CD4-positive, alpha-beta memory T cell (primary cell): ENCODE data around the gene FBN2. TPM values are rescaled to one million over a fixed set of nuclear protein-coding genes. Genes with fewer than 3 reads are reported as not detected.

Experiments used
- CTCF ChIA-PET: fragments of 350-600 bp; sonication (Branson Sonifier 250); formaldehyde crosslinking; loops from one replicate; lab custom pipeline; 2021; ENCODE audit warnings: inconsistent platforms; ENCODE audit not compliant: partially characterized antibody; lab: Charles Lee
- POLR2A ChIA-PET: fragments of 350-600 bp; sonication (Branson Sonifier 250); formaldehyde crosslinking; loops from one replicate; lab custom pipeline; 2021; ENCODE audit not compliant: partially characterized antibody; lab: Charles Lee
- DNase-seq, 5 donors: peaks; one replicate each; pipeline versions ENCODE4 v3.0.0 to v3.0.0-alpha.2; 2020 to 2022; ENCODE audit warnings: mixed read lengths in 1 of 5
- H3K27ac ChIP-seq: one replicate; pipeline ENCODE4 v1.7.0; 2013; ENCODE audit warnings: low read depth, low read length
- H3K27me3 ChIP-seq: 2 replicates; pipeline ENCODE4 v1.7.0; 2013; ENCODE audit warnings: mild to moderate bottlenecking, low read length, moderate library complexity; ENCODE audit not compliant: insufficient read depth
- H3K36me3 ChIP-seq: 2 replicates; pipeline ENCODE4 v1.7.0; 2013; ENCODE audit warnings: mild to moderate bottlenecking, low read length, moderate library complexity; ENCODE audit not compliant: insufficient read depth
- H3K4me1 ChIP-seq: 2 replicates; pipeline ENCODE4 v1.7.0; 2013; ENCODE audit warnings: mild to moderate bottlenecking, low read length, moderate library complexity; ENCODE audit not compliant: insufficient read depth
- H3K4me3 ChIP-seq, 2 donors: one replicate each; pipeline ENCODE4 v1.7.0; 2013; ENCODE audit warnings: low read length in 2 of 2, mild to moderate bottlenecking in 1 of 2
- H3K9me3 ChIP-seq, 2 donors: one replicate each; pipeline ENCODE4 v1.7.0; 2013; ENCODE audit warnings: low read length in 2 of 2, control low read depth in 1 of 2; ENCODE audit not compliant: control insufficient read depth in 1 of 2
- H3K27ac Mint-ChIP-seq, 7 donors: one replicate each; pipeline ENCODE4 v1.8.0; 2020 to 2021; ENCODE audit warnings: mixed read lengths in 7 of 7, mild to moderate bottlenecking in 6 of 7, inconsistent platforms in 3 of 7, moderate library complexity in 3 of 7
- H3K27me3 Mint-ChIP-seq, 2 donors: one replicate each; pipeline ENCODE4 v1.8.0; 2020 to 2021; ENCODE audit warnings: mixed read lengths in 2 of 2
- H3K36me3 Mint-ChIP-seq, 2 donors: one replicate each; pipeline ENCODE4 v1.8.0; 2020 to 2021; ENCODE audit warnings: mixed read lengths in 2 of 2, inconsistent platforms in 1 of 2, mild to moderate bottlenecking in 1 of 2
- H3K4me1 Mint-ChIP-seq, 4 donors: one replicate each; pipeline ENCODE4 v1.8.0; 2020 to 2021; ENCODE audit warnings: mixed read lengths in 4 of 4, mild to moderate bottlenecking in 1 of 4
- H3K4me3 Mint-ChIP-seq, 8 donors: one replicate each; pipeline ENCODE4 v1.8.0; 2020 to 2021; ENCODE audit warnings: mixed read lengths in 8 of 8, mild to moderate bottlenecking in 7 of 8, moderate library complexity in 6 of 8, inconsistent platforms in 3 of 8
- H3K9me3 Mint-ChIP-seq, 8 donors: one replicate each; pipeline ENCODE4 v1.8.0; 2020 to 2021; ENCODE audit warnings: mixed read lengths in 8 of 8, mild to moderate bottlenecking in 5 of 8, inconsistent platforms in 3 of 8, moderate library complexity in 1 of 8
- intact Hi-C: fragments of 100-400 bp; cut with micrococcal nuclease; formaldehyde crosslinking; loops from one replicate; pipeline ENCODE4 v1.15.1; 2023
- polyA plus RNA-seq, 2 donors: library from polyadenylated mRNA; unstranded; fragments of 300-500 nt; fragmentation: Illumina TruSeq; gene quantifications; one replicate each; pipeline ENCODE4 v1.2.3, GENCODE V29; 2021
- total RNA-seq, 2 experiments: library from RNA; stranded (reverse); gene quantifications; one replicate each; pipeline ENCODE4 v1.2.3, GENCODE V29; 2021

FBN2 gene
- total RNA-seq, result under 1 TPM; 0.15 to 0.30 TPM
- not detected for polyA plus RNA-seq

DNA sequence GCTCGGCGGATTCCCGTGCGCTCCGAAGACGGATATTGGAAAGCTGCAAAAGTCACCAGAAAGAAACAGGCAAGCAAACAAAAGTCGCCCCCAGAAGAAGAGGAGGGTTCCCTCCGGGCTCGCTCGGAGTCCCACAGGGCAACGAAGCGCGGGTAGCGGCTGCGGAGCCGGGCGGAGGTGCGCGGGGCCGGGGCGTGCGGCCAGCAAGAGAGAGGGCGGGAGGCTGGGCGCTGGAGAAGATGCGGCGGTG lies at the start of gene FBN2:
Gene FBN2, minus strand, starts transcription at position 246 of the 250 bp plus-strand sequence. CDS start 642 bp downstream, outside the sequence.
- intact Hi-C loops, result no loop called here
- no peak for DNase-seq
- Histone ChIP-seq H3K9me3 (no peaks in the 10 kb centered on the region), H3K4me1 (no peaks in the 10 kb centered on the region), H3K27ac (no peak within 1 kb of the TSS), H3K36me3 (no peaks in the 10 kb centered on the region), H3K4me3 (no peak within 1 kb of the TSS), H3K27me3 (peaks cover 3% of the 10 kb centered on the region)
- POLR2A ChIA-PET, result no interaction called here
- Mint-ChIP-seq H3K27me3 (peaks cover 12 to 23% of the 10 kb centered on the region in 2 donors), H3K9me3 (peaks cover 0 to 8% (median 5%) of the 10 kb centered on the region in 8 donors), H3K27ac (no peak within 1 kb of the TSS), H3K4me3 (no peak within 1 kb of the TSS), H3K36me3 (peaks cover 0 to 4% of the 10 kb centered on the region in 2 donors), H3K4me1 (peaks cover 0 to 2% (median 0%) of the 10 kb centered on the region in 4 donors)
- CTCF ChIA-PET, result no interaction called here

- Histone ChIP-seq H3K36me3 (no peaks in the 10 kb centered on the region), H3K27me3 (no peaks in the 10 kb centered on the region), H3K4me1 (no peaks in the 10 kb centered on the region), H3K4me3 (no peak overlapping the region), H3K9me3 (no peaks in the 10 kb centered on the region), H3K27ac (no peak overlapping the region)
- intact Hi-C loops, result no loop called here
- no peaks in the 10 kb centered on the region for H3K9me3 Mint-ChIP-seq
- no peak overlapping the region for H3K27ac Mint-ChIP-seq
- DNase-seq, result no peak
- no peak overlapping the region for H3K4me3 Mint-ChIP-seq
- H3K27me3 Mint-ChIP-seq, result no peaks in the 10 kb centered on the region
- POLR2A ChIA-PET, result no interaction called here
- CTCF ChIA-PET, result no interaction called here
- no peaks in the 10 kb centered on the region for H3K4me1 Mint-ChIP-seq
- no peaks in the 10 kb centered on the region for H3K36me3 Mint-ChIP-seq
Observed at GRCh38 chr5:128587275-128587674, 49.2 kb upstream of the FBN2 start.

GRCh38 chr5:128586848-128587247 lies 48.8 kb upstream of the FBN2 start:
- Histone ChIP-seq H3K36me3 (no peaks in the 10 kb centered on the region), H3K9me3 (no peaks in the 10 kb centered on the region), H3K27ac (no peak overlapping the region), H3K4me1 (no peaks in the 10 kb centered on the region), H3K27me3 (no peaks in the 10 kb centered on the region), H3K4me3 (no peak overlapping the region)
- no peak overlapping the region for H3K27ac Mint-ChIP-seq
- intact Hi-C loops, result no loop called here
- no peaks in the 10 kb centered on the region for H3K9me3 Mint-ChIP-seq
- CTCF ChIA-PET, result no interaction called here
- no peak for DNase-seq
- no peak overlapping the region for H3K4me3 Mint-ChIP-seq
- H3K27me3 Mint-ChIP-seq, result no peaks in the 10 kb centered on the region
- POLR2A ChIA-PET, result no interaction called here
- no peaks in the 10 kb centered on the region for H3K36me3 Mint-ChIP-seq
- no peaks in the 10 kb centered on the region for H3K4me1 Mint-ChIP-seq

GRCh38 chr5:128579639-128580038 lies 41.6 kb upstream of the FBN2 start:
- H3K9me3 Mint-ChIP-seq, result peaks cover 0 to 11% (median 5%) of the 10 kb centered on the region in 8 donors
- no peaks in the 10 kb centered on the region for H3K36me3 Mint-ChIP-seq
- DNase-seq, result no peak
- H3K9me3 ChIP-seq, result no peaks in the 10 kb centered on the region
- intact Hi-C loops, result no loop called here
- H3K27me3 ChIP-seq, result no peaks in the 10 kb centered on the region
- H3K27ac Mint-ChIP-seq, result no peak overlapping the region
- no peaks in the 10 kb centered on the region for H3K27me3 Mint-ChIP-seq
- no peaks in the 10 kb centered on the region for H3K4me1 Mint-ChIP-seq
- CTCF ChIA-PET, result no interaction called here
- H3K36me3 ChIP-seq, result no peaks in the 10 kb centered on the region
- POLR2A ChIA-PET, result no interaction called here
- H3K4me1 ChIP-seq, result no peaks in the 10 kb centered on the region
- H3K27ac ChIP-seq, result no peak overlapping the region
- no peak overlapping the region for H3K4me3 ChIP-seq
- no peak overlapping the region for H3K4me3 Mint-ChIP-seq

DNA sequence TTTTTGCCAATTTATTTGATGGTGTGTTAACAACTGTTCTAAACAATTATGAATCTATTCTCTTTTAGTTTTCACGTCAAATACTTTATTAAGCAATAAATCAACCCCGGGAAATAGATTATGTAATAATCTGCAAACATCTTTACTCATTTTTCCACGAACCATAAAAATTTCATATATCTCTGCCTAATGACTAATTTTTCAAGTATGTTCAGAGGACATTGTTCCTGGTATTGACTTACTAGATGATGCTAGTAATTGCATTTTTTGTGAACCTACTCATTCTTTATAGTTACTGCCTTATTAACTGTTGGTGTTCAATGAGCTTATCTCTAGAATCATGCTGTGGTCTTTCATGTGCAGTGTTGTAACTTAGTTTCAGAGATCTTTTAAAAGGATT lies 41.0 kb upstream of the FBN2 start:
- H3K4me1 ChIP-seq, result no peaks in the 10 kb centered on the region
- H3K4me1 Mint-ChIP-seq, result no peaks in the 10 kb centered on the region
- H3K4me3 Mint-ChIP-seq, result peak overlapping the region in 1 of 8 donors; percentile 15
- ChIA-PET POLR2A (no interaction called here), CTCF (no interaction called here)
- no peak overlapping the region for H3K27ac Mint-ChIP-seq
- peaks cover 0 to 11% (median 5%) of the 10 kb centered on the region in 8 donors for H3K9me3 Mint-ChIP-seq
- no peaks in the 10 kb centered on the region for H3K27me3 Mint-ChIP-seq
- no peak overlapping the region for H3K27ac ChIP-seq
- no peaks in the 10 kb centered on the region for H3K9me3 ChIP-seq
- no peak overlapping the region for H3K4me3 ChIP-seq
- no peaks in the 10 kb centered on the region for H3K36me3 Mint-ChIP-seq
- no peaks in the 10 kb centered on the region for H3K27me3 ChIP-seq
- DNase-seq, result no peak
- intact Hi-C loops, result no loop called here
- H3K36me3 ChIP-seq, result no peaks in the 10 kb centered on the region

DNA sequence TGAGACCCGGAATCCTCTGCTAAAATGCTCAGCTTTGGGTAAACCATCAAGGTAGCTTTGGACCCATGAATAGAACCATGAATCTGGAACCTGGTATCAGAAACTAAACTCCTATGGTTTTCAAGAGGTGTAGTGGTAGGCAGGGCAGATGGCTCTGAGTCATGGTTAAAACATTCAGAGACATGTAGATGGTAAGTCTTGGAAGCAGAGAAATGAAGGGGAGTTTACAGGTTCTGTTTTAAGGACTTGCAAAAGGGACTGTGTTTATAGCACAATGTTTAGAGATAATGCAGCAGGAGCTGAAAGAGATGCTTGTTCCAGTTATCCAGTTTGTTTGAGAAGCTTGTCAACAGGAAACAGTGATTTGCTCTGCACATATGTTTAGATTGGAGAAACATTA lies 36.0 kb upstream of the FBN2 start:
- intact Hi-C loops, result no loop called here
- no peak overlapping the region for H3K4me3 Mint-ChIP-seq
- Histone ChIP-seq H3K4me1 (no peaks in the 10 kb centered on the region), H3K27me3 (no peaks in the 10 kb centered on the region), H3K4me3 (no peak overlapping the region), H3K9me3 (no peaks in the 10 kb centered on the region), H3K27ac (no peak overlapping the region), H3K36me3 (no peaks in the 10 kb centered on the region)
- no peak for DNase-seq
- H3K27ac Mint-ChIP-seq, result no peak overlapping the region
- ChIA-PET POLR2A (no interaction called here), CTCF (no interaction called here)
- H3K36me3 Mint-ChIP-seq, result no peaks in the 10 kb centered on the region
- no peaks in the 10 kb centered on the region for H3K4me1 Mint-ChIP-seq
- H3K27me3 Mint-ChIP-seq, result no peaks in the 10 kb centered on the region
- peaks cover 0 to 10% (median 4%) of the 10 kb centered on the region in 8 donors for H3K9me3 Mint-ChIP-seq

DNA sequence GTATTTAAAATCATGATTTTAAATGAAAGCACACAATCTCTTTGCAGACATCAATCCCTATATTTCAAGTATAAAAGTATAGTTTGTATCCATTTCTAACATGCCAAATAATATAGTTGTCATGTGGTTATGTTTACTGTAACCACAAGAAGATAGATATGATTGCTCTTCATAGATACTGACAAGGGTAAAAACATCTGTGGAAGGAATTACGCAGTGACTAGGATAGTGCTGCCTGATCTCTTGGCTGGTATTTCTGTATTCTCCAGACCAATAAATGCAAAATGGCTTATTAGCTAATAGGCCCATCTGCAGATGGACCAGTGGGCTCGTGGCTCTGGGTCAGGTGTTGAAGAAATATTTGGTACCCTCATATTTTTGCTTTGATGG lies 34.9 kb upstream of the FBN2 start:
- no peak overlapping the region for H3K4me3 Mint-ChIP-seq
- H3K4me1 ChIP-seq, result no peaks in the 10 kb centered on the region
- H3K4me3 ChIP-seq, result no peak overlapping the region
- POLR2A ChIA-PET, result no interaction called here
- no peaks in the 10 kb centered on the region for H3K36me3 ChIP-seq
- no peak overlapping the region for H3K27ac Mint-ChIP-seq
- H3K9me3 Mint-ChIP-seq, result peaks cover 0 to 7% (median under 1%) of the 10 kb centered on the region in 8 donors
- CTCF ChIA-PET, result no interaction called here
- H3K27me3 Mint-ChIP-seq, result no peaks in the 10 kb centered on the region
- H3K4me1 Mint-ChIP-seq, result no peaks in the 10 kb centered on the region
- H3K27ac ChIP-seq, result no peak overlapping the region
- intact Hi-C loops, result no loop called here
- no peaks in the 10 kb centered on the region for H3K9me3 ChIP-seq
- no peaks in the 10 kb centered on the region for H3K36me3 Mint-ChIP-seq
- H3K27me3 ChIP-seq, result no peaks in the 10 kb centered on the region
- DNase-seq, result no peak
